Measurements from ENCODE around the gene MIOX.
A peak's percentile ranks its signal among the peaks of the same experiment; 100 is the strongest.

MIOX gene

DNA sequence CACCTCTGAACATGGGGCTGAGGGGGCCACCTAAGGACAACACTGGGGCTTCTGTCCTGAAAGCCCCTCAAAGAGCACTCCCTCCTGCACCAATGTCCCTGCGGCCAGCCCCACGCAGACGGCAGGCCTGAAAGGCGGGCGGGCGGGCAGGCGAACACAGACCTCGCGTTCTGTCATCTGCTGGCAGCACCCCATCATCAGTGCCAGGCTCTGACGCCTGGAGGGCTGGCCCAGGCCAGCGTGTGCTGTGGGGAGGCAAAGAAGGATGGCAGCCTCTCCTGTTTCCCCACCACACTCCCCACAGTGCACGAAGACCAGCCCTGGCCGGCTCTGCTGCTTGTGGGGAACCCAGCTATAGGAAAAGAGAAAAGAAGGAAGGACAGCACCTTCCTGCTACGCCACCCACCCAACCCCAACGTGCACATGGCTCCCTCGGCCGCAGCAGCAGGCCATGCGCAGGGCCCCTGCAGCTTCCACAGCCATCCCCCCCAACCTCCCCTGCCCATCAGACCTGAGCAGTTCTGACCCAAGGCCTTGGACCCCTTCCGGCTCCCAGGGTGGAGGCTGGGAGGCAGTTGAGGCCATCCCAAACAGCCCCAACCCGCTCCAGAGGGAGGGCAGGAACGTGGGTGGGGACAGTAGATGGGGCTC, 15.3 kb upstream of the MIOX start:
- H2AFZ ChIP-seq (ENCODE audit: low read depth) = no peak overlapping the region
- H3K9ac ChIP-seq = peak overlapping the region; percentile 60; the same call in 1 of the 2 replicates
- peaks cover 48% of the 10 kb centered on the region for H3K79me2 ChIP-seq (ENCODE audit: insufficient read depth, low read depth)
- no peaks in the 10 kb centered on the region for H4K20me1 ChIP-seq (ENCODE audit: insufficient read depth)
- no peak overlapping the region for H3K4me3 ChIP-seq (IDR thresholded peaks at IDR 0.05; ENCODE audit: insufficient read depth, low read depth, low read length)
- peak overlapping the region; percentile 95 for H3K27ac ChIP-seq
- H3K27me3 ChIP-seq (ENCODE audit: insufficient read depth, low read depth) = no peaks in the 10 kb centered on the region
- H3K36me3 ChIP-seq (ENCODE audit: insufficient read depth) = no peaks in the 10 kb centered on the region
- TF ChIP-seq, protein P1, sequence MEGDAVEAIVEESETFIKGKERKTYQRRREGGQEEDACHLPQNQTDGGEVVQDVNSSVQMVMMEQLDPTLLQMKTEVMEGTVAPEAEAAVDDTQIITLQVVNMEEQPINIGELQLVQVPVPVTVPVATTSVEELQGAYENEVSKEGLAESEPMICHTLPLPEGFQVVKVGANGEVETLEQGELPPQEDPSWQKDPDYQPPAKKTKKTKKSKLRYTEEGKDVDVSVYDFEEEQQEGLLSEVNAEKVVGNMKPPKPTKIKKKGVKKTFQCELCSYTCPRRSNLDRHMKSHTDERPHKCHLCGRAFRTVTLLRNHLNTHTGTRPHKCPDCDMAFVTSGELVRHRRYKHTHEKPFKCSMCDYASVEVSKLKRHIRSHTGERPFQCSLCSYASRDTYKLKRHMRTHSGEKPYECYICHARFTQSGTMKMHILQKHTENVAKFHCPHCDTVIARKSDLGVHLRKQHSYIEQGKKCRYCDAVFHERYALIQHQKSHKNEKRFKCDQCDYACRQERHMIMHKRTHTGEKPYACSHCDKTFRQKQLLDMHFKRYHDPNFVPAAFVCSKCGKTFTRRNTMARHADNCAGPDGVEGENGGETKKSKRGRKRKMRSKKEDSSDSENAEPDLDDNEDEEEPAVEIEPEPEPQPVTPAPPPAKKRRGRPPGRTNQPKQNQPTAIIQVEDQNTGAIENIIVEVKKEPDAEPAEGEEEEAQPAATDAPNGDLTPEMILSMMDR (conservative IDR thresholded peaks at IDR 0.05; ENCODE audit: low read depth, low read length) = no peak
- H3K4me2 ChIP-seq = peak overlapping the region; percentile 96
- peaks cover 53% of the 10 kb centered on the region for H3K4me1 ChIP-seq (ENCODE audit: low read depth, poor library complexity, severe bottlenecking)

DNA sequence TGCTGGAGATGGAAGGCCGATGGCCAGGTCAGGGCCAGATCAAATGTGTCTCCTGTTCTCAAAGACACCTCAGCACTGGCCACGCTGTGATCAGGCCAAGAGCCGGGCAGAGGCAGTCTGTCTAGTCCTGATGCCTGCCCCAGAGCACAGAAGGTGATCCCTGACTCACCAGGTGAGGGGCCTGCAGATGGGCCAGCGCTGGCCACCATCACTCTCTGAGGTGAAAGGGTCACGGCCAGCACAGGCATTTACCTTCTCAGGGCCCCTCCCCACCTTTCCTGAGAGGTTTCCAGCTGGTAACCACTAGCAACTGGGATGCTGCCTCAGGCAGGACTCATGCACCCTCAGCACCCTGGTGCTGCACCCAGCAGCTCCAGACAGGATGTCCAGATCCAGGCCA, 14.7 kb upstream of the MIOX start:
- no peak overlapping the region for H3K4me3 ChIP-seq (IDR thresholded peaks at IDR 0.05; ENCODE audit: insufficient read depth, low read depth, low read length)
- peak overlapping the region; percentile 60; the same call in 1 of the 2 replicates for H3K9ac ChIP-seq
- no peak overlapping the region for H2AFZ ChIP-seq (ENCODE audit: low read depth)
- H3K36me3 ChIP-seq (ENCODE audit: insufficient read depth) = no peaks in the 10 kb centered on the region
- H3K4me2 ChIP-seq = peak overlapping the region; percentile 96
- TF ChIP-seq, protein P1 (conservative IDR thresholded peaks at IDR 0.05; ENCODE audit: low read depth, low read length) = no peak
- H3K4me1 ChIP-seq (ENCODE audit: low read depth, poor library complexity, severe bottlenecking) = peaks cover 53% of the 10 kb centered on the region
- peak overlapping the region; percentile 95 for H3K27ac ChIP-seq
- no peaks in the 10 kb centered on the region for H4K20me1 ChIP-seq (ENCODE audit: insufficient read depth)
- H3K27me3 ChIP-seq (ENCODE audit: insufficient read depth, low read depth) = no peaks in the 10 kb centered on the region
- H3K79me2 ChIP-seq (ENCODE audit: insufficient read depth, low read depth) = peaks cover 48% of the 10 kb centered on the region

DNA sequence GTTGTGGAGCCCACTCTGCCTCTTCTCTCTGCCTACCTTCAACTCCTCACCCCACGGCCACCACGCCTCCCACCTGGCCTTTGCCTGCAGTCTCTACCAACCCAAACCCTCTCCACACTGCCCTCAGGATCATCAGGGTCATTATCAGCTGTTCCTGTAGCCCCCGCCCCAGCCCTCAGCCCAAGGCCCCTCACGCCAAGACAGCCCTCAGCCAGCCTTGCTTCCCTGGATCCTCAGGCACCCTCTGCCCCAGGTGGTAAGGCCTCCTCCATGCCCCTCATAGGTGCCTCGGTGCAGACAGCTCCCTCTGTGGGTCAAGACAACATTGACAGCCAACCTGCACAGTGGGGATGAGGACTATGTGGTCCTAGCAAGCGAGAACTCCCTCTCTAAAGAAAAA, 13.6 kb upstream of the MIOX start:
- no peak overlapping the region for H2AFZ ChIP-seq (ENCODE audit: low read depth)
- H4K20me1 ChIP-seq (ENCODE audit: insufficient read depth) = no peaks in the 10 kb centered on the region
- H3K79me2 ChIP-seq (ENCODE audit: insufficient read depth, low read depth) = peaks cover 48% of the 10 kb centered on the region
- H3K27ac ChIP-seq = no peak overlapping the region; the same call in 1 of the 2 replicates
- H3K4me2 ChIP-seq = peak overlapping the region; percentile 96
- TF ChIP-seq, protein P1 (conservative IDR thresholded peaks at IDR 0.05; ENCODE audit: low read depth, low read length) = peak; percentile 59; the same call in 1 of the 2 replicates
- peak overlapping the region; percentile 53; the same call in 1 of the 2 replicates for H3K9ac ChIP-seq
- no peaks in the 10 kb centered on the region for H3K36me3 ChIP-seq (ENCODE audit: insufficient read depth)
- no peaks in the 10 kb centered on the region for H3K27me3 ChIP-seq (ENCODE audit: insufficient read depth, low read depth)
- H3K4me3 ChIP-seq (IDR thresholded peaks at IDR 0.05; ENCODE audit: insufficient read depth, low read depth, low read length) = no peak overlapping the region
- peaks cover 49% of the 10 kb centered on the region for H3K4me1 ChIP-seq (ENCODE audit: low read depth, poor library complexity, severe bottlenecking)

DNA sequence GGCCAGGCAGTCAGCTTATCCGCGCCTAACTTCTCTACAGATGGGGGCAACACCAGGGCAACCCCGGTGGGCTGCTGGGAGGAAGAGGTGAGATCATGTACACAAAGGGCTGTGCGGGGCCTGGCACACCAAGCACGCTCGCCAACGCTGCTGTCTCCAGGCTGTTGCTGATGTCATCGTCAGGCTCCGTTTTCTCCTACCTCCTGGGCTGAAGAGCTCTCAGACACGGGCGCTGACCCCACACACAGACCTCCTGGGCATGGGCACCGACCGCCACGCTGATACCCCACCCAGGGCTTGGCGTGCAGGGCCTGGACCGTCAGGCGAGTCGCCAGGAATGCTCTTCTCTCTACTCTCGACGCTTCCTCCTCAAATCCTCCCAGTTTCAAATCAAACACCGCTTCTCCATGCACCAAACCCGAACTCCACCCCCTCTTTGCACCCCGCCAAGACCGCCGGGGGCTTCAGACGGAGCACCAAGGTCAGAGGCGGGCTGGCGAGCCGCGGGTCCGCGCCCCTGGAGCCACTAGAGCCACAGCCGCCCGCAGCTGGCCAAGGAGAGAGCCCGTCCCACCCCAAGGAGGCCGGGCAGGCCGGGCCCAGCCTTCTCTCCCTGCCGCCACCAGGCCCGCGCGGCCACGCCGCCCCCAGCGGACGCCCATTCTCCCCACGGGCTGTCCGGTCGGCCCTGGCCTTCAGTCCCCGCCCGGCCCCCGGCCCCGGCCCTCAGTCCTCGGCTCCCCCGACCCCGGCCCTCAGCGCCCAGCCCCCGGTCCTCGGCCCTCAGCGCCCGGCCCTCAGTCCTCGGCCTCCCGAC, 12.6 kb upstream of the MIOX start:
- peak overlapping the region; percentile 96 for H3K4me2 ChIP-seq
- no peak overlapping the region for H3K4me3 ChIP-seq (IDR thresholded peaks at IDR 0.05; ENCODE audit: insufficient read depth, low read depth, low read length)
- peaks cover 41% of the 10 kb centered on the region for H3K79me2 ChIP-seq (ENCODE audit: insufficient read depth, low read depth)
- H3K9ac ChIP-seq = peak overlapping the region; percentile 53; the same call in 1 of the 2 replicates
- TF ChIP-seq, protein P1 (conservative IDR thresholded peaks at IDR 0.05; ENCODE audit: low read depth, low read length) = no peak
- H4K20me1 ChIP-seq (ENCODE audit: insufficient read depth) = no peaks in the 10 kb centered on the region
- peaks cover 40% of the 10 kb centered on the region for H3K4me1 ChIP-seq (ENCODE audit: low read depth, poor library complexity, severe bottlenecking)
- H3K36me3 ChIP-seq (ENCODE audit: insufficient read depth) = no peaks in the 10 kb centered on the region
- no peaks in the 10 kb centered on the region for H3K27me3 ChIP-seq (ENCODE audit: insufficient read depth, low read depth)
- no peak overlapping the region for H2AFZ ChIP-seq (ENCODE audit: low read depth)
- peak overlapping the region; percentile 33; the same call in 1 of the 2 replicates for H3K27ac ChIP-seq
